Measurements from ENCODE around the gene RELL1.

RELL1 gene

GRCh38 chr4:37664696-37665095 lies 21.5 kb downstream of the RELL1 start:
- peak; percentile 57 for DNase-seq

DNA sequence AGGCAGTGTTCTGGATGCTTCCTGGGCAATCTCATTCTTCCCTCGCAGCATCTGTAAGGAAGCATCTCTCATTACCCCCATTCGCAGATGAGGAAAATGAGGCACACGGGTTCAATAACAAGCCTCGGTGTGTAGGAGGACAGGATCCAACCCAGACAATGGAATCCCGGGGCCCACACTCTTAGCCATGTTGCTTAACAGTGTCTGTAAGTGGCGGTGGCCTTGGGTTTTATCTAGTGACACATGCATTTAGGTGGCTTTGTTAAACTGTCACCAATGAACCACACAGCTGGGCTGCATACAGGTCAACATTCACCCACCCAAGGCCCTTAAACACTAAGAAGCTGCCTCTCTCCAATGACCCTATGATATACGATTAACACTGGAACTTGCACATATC lies 22.6 kb downstream of the RELL1 start:
- DNase-seq, result no peak

GRCh38 chr4:37662861-37663390 lies 23.2 kb downstream of the RELL1 start:
- DNase-seq, result peak; percentile 18

DNA sequence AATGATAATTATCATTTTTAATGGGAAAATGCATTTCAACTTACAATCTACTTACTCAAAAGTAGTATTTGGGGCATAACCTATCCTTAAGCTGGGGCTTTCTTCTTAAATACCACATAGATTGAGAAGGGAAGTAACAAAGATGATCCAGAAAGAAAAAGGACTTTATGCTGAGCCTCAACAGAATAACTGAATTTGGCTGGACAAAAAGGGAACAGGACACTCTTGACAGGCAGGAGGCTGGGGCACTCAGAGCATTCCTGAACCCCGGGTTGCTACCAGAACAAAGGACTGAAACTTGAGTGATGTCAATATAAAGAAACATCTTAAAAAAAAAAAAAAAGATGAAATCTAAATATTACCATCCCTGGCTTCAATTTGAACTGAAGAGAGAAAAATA lies 23.9 kb downstream of the RELL1 start:
- DNase-seq, result no peak

DNA sequence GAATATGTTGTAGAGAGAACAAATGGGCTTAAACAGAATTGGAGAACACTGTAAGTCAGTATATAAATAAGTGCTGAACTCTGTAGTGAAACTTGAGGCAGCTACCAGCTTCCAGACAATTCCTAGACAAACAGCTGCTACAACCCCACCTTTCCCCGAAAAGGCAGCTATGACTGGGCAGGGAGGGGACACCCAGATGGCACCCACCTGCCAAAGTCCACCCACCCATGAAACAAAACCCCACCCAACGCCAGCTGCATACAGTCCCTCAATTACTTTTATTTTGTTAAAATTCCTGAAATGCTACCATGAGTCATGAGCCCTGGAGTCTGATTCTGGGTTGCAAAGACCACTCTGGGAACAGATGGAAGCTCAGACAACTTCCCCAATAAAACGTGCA lies 24.4 kb downstream of the RELL1 start:
- DNase-seq, result peak; percentile 68

- no peak for DNase-seq
Observed at GRCh38 chr4:37659696-37660095, 26.5 kb downstream of the RELL1 start.

- no peak for DNase-seq
Observed at GRCh38 chr4:37656649-37657048, 29.5 kb downstream of the RELL1 start.

DNA sequence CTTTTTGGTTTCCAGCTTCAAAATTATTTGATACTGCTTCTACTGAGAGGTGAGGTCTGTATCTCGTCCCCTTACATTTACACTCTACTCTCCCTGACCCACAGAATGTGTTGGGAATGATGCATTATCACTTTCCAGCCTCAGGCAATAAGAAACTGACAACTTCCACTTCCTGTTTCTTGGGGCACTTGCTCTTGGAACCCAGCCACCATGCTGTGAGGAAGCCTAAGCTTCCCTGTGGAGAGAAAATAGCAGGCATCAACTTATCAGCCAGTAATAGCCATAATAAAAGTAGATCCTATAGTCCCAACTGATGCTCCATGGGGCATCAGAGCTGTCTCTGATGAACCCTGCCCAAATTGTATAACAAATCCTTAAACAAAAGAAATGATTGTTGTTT lies 32.6 kb downstream of the RELL1 start:
- peak; percentile 91 for DNase-seq

GRCh38 chr4:37652747-37653527 lies 33.2 kb downstream of the RELL1 start:
- DNase-seq, result peak; percentile 57

DNA sequence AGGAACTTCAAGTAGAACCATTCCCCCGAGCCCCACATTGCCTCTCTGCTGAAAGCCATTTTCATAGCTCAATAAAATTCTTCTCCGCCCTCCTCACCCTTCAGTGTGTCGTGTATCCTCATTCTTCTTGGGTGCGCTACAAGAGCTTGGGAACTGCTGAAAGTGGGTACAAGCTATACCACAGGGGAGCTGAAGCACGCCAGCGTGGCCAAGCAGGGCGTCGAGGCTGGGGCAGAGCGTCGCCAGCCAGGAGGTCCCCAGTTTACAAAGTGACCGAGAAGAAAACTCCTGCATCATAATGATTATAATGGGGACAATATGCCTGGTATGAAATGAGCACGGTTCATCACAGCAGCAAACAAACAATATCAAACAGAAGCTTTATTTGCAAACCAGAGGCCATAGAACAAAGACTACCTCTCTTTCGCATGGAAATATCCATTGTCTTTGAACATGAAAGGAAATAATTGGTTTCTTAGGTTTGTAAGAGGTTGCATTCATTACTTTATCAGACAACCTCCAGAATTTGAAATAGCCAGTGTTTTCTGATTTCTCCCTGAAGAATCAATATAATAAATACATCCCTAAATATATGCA lies 34.3 kb downstream of the RELL1 start:
- no peak for DNase-seq

- DNase-seq, result peak; percentile 3
Observed at GRCh38 chr4:37650481-37650880, 35.7 kb downstream of the RELL1 start.

- peak; percentile 29 for DNase-seq
Observed at GRCh38 chr4:37649268-37649667, 36.9 kb downstream of the RELL1 start.

- peak; percentile 91 for DNase-seq
Observed at GRCh38 chr4:37648084-37648817, 37.9 kb downstream of the RELL1 start.

DNA sequence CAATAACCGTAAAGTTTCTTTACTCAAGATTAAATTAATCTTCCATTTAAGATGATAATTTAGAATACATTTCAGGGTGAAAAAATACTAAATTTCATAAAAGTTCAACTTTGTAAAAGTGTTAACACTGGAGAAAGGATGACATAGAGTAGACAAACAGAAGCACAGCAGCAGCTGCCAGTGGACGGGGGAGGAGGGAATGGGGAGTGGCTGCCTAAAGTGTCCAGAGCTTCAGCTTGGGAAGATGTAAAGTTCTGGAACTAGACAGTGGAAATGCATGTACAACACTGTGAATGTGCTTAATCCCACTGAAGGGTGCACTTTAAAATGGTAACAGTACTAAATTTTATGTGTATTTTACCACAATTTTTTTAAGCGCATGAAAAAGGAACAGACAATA lies 39.9 kb downstream of the RELL1 start:
- peak; percentile 14 for DNase-seq

DNA sequence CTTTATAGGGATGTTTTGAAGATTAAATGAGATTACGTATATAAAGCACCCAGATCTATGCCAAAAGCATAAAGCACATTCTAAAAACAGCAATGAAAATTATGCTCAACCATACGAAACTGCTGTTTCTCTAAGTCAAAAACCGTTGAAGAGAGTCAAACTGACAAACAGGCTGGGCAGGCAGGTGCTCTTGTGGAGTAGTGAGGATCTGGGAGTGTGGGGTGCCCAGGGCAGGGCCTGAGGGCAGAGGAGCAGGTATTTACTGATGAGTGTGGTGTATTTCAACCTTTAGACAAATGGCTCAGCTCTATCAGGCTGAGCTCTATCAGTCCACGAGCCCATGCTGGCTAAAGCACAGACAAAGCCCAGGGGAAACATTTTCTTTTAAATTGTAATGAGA lies 40.4 kb downstream of the RELL1 start:
- peak; percentile 27 for DNase-seq

DNA sequence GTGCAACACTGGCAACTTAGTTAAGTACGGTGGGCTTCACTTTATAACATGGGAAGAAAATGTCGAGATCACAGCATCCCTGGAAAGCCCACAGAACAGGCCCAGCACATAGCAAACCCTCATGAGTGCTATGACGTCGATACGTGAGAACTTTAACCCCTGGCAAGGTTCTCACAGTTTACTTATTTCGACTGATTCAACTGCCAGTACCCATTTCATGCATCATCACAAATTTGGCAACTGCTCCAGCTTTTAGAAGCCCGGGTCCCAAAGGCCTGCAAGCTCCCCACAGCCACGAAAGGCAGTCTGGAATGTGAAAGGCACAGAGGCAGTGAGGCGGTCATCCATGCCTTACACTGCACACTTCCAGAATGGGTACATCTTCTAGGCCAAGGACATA lies 41.2 kb downstream of the RELL1 start:
- peak; percentile 18 for DNase-seq

GRCh38 chr4:37641886-37642849 lies 44.0 kb downstream of the RELL1 start:
- peak; percentile 75 for DNase-seq

DNA sequence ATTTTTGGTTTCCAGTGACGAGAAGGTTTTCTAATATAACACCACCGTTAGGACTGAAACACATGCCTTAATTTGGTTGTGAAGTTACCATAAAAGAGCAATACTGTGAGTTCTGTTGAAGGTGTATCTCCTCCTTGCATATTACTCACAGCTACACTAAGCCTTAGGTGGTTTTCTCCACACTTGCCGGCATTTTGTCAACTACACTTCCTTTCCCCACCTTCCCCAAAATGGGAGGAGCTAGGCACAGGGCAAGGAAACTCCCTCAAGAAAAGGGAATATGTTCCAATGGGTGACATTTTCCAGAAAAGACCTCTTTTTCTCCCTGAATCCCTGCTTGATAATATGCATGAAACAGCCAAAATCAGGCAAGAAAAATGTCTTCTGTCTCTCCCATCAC lies 44.8 kb downstream of the RELL1 start:
- peak; percentile 6 for DNase-seq

GRCh38 chr4:37639551-37640285 lies 46.5 kb downstream of the RELL1 start:
- peak; percentile 48 for DNase-seq

DNA sequence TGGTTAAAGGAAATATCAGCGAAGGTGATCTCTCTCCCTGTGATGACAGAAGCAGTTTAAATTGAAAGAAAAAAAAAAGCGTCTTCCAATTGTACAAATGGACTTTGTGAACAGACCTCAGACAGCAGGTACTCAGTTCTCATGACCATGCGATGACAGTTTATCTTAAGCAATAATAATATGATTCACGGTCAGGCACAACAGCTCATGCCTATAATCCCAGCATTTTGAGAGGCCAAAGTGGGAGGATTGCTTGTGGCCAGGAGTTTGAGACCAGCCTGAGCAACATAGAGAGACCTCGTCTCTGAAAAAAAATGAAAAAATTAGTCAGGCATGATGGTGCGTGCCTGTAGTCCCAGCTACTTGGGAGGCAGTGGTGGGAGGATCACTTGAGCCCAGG lies 51.0 kb downstream of the RELL1 start:
- no peak for DNase-seq

DNA sequence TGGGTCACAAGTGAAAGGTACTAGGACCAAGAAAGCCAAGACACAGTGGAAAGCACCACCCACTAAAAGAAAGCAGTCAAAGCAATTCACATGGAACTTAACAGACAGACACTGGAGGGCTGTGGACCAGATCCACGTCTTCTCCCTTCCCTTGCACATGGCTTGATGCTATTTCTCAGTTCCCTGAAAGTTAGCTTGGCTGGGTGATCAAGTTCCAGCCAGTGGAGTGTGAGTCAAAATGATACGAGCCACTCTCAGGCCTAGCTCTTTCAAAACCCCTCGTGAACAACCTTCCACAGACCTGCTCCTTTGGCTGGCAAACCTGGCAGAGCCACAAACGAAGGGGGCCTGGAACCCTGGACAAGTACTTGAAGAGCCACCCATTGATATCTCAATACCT lies 52.0 kb downstream of the RELL1 start:
- no peak for DNase-seq

DNA sequence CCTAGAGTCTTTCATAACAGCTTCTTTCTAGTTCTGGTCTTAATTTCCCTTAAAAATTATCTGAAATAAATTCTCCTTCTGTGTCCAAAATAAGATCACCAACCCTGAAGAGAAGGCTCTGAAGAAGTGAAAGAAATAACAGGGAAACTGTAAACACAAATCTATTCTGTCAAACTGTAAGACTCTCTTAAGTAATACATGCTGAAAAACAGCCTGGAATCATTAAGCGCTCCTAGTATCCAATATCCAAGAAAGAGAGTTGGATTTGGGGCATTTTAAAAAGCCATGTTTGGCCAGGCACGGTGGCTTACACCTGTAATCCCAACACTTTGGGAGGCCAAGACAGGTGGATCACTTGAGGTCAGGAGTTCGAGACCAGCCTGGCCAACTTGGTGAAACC lies 53.3 kb downstream of the RELL1 start:
- no peak for DNase-seq
